Keratinocyte (primary cell): Measurements from ENCODE around the gene SMIM22.

Experiments
- EZH2 ChIP-seq: IDR thresholded peaks from one replicate; pipeline ENCODE4 v1.6.1; 2012; ENCODE audit warnings: inconsistent platforms, mild to moderate bottlenecking, low read length, moderate library complexity
- TF ChIP-seq, protein P1 (sequence below), 3 experiments: IDR thresholded peaks in 1 of 3; conservative IDR thresholded peaks in 1 of 3; optimal IDR thresholded peaks in 1 of 3; 2 replicates in 2 of 3; 3 replicates in 1 of 3; pipeline versions ENCODE3 to v1.5.1; 2011; ENCODE audit warnings: low read length in 3 of 3, mild to moderate bottlenecking in 3 of 3, moderate library complexity in 2 of 3, control low read depth in 1 of 3, inconsistent platforms in 1 of 3; ENCODE audit not compliant: insufficient read depth in 2 of 3; ENCODE audit errors: extremely low read depth in 1 of 3

DNA sequence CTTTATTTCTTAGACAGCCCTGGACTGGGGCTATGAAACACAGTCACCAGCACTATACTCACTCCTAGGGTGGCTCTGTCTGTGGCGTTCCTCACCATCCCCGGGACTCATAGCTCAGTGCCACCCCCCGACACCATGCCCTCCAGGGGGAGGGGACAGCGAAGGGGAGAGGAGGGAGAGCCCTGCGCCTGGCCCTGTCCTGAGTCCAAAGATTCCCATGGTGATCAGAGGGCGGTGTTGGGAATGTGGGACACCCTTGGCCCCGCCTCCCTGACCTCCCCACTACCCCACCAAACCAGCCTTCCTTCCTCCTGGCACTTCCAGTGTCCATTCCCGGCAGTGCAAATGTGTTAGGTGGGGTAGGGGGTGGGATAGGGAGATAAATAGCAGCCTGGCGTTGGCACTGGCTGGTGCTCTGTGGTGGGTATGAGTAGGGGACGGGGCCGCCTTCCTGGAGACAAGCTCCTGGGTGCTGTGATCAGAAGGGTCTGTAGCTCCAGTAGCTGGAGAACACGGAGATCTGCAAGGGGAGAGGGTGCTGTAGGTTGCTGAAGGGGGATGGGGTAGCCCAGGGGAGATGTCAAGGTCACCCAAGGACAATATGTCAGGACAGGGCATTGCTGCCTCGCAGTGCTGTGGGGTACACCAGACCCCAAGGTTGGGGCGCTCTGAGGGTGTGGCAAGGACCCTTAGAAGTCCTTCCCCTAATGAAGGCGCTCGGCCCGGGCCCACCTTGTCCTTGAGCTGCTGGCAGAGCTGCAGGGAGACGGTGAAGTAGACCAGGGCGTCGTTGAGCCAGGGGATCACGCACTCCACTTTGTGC lies 2.0 kb downstream of the SMIM22 start:
- TF ChIP-seq, protein P1, sequence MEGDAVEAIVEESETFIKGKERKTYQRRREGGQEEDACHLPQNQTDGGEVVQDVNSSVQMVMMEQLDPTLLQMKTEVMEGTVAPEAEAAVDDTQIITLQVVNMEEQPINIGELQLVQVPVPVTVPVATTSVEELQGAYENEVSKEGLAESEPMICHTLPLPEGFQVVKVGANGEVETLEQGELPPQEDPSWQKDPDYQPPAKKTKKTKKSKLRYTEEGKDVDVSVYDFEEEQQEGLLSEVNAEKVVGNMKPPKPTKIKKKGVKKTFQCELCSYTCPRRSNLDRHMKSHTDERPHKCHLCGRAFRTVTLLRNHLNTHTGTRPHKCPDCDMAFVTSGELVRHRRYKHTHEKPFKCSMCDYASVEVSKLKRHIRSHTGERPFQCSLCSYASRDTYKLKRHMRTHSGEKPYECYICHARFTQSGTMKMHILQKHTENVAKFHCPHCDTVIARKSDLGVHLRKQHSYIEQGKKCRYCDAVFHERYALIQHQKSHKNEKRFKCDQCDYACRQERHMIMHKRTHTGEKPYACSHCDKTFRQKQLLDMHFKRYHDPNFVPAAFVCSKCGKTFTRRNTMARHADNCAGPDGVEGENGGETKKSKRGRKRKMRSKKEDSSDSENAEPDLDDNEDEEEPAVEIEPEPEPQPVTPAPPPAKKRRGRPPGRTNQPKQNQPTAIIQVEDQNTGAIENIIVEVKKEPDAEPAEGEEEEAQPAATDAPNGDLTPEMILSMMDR (optimal IDR thresholded peaks at IDR 0.05 in 1 of 3, IDR thresholded peaks at IDR 0.05 in 1 of 3, conservative IDR thresholded peaks at IDR 0.05 in 1 of 3; ENCODE audit: extremely low read depth in 1 of 3, insufficient read depth in 2 of 3, low read length in 3 of 3): no peak
- TF ChIP-seq EZH2: no peak
